RWPE1 (cell line): ENCODE results near the gene INMT.

Experiments used
- CTCF ChIA-PET: fragments of 350-600 bp; sonication (Branson Sonifier 250); formaldehyde crosslinking; extraction: SDS; loops from one replicate; lab custom pipeline; 2021; lab: Yijun Ruan, JAX
- POLR2A ChIA-PET: fragments of 400-600 bp; formaldehyde crosslinking; extraction: SDS; loops from one replicate; lab custom pipeline; 2020; ENCODE audit warnings: antibody characterized with exemption; ENCODE audit not compliant: low non-redundant PET; lab: Yijun Ruan, JAX
- DNase-seq: peaks from one replicate; pipeline ENCODE4 v3.0.0; 2012; ENCODE audit warnings: low spot score
- H3K27ac ChIP-seq: fragments of 450-650 bp; 2 replicates; pipeline ENCODE4 v1.5.1; 2017
- TF ChIP-seq, protein P1 (sequence below): fragments of 450-650 bp; conservative IDR thresholded peaks from 2 replicates; pipeline ENCODE4 v1.5.1; 2017; ENCODE audit warnings: low read depth, mild to moderate bottlenecking

Gene INMT

DNA sequence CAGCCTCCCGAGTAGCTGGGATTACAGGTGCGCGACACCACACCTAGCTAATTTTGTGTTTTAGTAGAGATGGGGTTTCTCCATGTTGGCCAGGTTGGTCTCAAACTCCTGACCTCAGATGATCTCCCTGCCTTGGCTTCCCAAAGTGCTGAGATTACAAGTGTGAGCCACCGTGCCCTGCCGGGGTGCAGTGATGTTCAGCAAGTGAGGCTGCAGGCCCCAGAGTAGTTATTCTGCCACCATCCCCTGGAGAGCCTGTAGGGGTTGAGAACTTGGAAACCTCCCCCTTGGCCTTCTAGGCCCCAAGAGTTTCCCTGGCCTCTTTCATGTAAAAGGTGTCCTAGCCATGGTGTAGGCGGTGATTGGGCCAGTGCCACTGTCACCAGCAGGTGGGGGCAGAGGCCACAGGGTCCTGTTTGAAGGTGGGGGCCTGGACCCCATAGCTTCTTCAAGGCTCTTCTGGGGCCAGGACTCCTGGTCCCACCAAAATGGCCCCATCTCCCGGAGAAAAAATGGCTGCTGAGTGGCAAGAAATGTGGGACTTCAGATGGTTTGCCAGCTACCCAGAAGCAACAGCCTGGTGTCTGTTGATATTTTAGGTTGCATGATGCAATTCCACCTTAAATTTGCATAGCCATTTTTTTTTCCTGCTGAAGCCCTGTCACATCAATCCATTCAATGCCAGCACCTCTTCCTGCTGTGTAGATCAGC is 25.5 kb upstream of the INMT start:
- H3K27ac ChIP-seq: no peak overlapping the region
- POLR2A ChIA-PET: no interaction called here
- TF ChIP-seq, protein P1, sequence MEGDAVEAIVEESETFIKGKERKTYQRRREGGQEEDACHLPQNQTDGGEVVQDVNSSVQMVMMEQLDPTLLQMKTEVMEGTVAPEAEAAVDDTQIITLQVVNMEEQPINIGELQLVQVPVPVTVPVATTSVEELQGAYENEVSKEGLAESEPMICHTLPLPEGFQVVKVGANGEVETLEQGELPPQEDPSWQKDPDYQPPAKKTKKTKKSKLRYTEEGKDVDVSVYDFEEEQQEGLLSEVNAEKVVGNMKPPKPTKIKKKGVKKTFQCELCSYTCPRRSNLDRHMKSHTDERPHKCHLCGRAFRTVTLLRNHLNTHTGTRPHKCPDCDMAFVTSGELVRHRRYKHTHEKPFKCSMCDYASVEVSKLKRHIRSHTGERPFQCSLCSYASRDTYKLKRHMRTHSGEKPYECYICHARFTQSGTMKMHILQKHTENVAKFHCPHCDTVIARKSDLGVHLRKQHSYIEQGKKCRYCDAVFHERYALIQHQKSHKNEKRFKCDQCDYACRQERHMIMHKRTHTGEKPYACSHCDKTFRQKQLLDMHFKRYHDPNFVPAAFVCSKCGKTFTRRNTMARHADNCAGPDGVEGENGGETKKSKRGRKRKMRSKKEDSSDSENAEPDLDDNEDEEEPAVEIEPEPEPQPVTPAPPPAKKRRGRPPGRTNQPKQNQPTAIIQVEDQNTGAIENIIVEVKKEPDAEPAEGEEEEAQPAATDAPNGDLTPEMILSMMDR: no peak
- CTCF ChIA-PET: no interaction called here
- DNase-seq: no peak

DNA sequence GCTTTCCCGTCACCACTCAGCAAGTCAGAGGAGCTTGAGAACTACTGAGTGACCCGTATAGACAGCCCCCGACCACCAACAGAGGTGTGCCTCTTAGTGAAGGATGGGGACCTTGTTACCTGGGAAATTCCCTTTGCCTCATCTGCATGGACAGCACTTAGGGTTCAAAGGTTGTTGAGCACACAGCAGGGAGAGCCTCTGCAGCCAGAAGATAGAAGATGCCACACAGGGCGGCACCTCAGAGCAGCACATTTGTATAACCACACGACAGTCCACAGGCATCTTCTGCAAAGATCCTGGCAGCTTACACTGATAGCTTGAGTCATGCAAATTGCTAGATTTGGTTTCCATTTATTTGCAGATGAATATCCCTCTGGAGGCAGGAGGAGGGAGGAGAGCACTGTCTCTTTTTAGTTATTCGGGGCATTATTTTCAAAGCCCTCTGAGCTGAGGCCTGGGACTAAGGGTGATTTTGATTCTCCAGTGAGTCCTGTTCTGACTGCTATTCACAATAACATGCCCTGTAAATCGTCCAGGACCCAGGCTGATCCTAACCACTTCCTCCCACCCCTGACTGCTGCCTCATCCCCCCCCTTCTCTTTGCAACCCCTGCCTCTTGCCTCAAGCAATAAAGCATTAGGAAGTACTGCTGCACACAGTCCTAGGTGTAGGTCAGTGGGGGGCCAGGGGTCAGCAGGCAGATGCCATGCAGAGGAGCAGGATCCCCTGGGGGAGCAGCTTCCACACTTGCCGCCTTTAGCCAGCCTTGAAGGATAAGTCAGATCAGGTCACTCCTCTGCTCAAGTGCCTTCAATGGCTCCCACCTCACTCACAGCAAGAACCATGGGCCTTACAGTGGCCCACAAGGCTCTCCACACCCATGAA is 24.6 kb upstream of the INMT start:
- ChIA-PET CTCF (interaction anchor here (0.6 to 0.9 kb wide), 3 partner anchors 13 to 257 kb away, joined by 3 to 5 read pairs (median 4); no protein-coding TSS in a partner anchor), POLR2A (interaction anchor here (0.5 kb wide), 1 partner anchor 37 kb away, joined by 6 read pairs; no protein-coding TSS in a partner anchor)
- no peak for DNase-seq
- TF ChIP-seq, protein P1: no peak
- no peak overlapping the region for H3K27ac ChIP-seq

GRCh38 chr7:30728591-30729100 is 23.3 kb upstream of the INMT start:
- ChIA-PET POLR2A (no interaction called here), CTCF (interaction anchor here (1.0 kb wide), 1 partner anchor 12 kb away, joined by 5 read pairs; no protein-coding TSS in a partner anchor)
- H3K27ac ChIP-seq: no peak overlapping the region
- TF ChIP-seq, protein P1: no peak
- DNase-seq: no peak

GRCh38 chr7:30729642-30730041 is 22.3 kb upstream of the INMT start:
- H3K27ac ChIP-seq: no peak overlapping the region
- CTCF ChIA-PET: no interaction called here
- TF ChIP-seq, protein P1: no peak
- DNase-seq: no peak
- POLR2A ChIA-PET: no interaction called here

DNA sequence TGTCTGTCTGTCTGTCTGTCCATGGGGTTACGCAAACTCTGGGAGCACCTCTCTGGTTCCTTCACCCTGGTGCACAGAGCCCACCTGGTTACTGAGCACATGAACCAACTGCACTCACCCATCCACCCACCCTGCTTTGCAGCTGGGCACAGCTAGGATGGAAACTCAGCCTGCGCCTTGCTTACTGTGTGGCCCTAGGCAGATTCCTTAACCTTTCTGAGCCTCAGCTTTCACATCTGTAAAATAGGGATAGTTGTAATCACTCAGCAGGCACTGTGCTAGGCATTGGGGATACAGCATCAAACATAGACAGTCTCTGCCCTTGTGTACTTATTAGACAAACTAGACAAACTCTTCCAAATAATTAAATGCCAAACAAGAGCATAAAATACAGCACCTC is 21.8 kb upstream of the INMT start:
- TF ChIP-seq, protein P1: no peak
- DNase-seq: no peak
- ChIA-PET CTCF (no interaction called here), POLR2A (no interaction called here)
- H3K27ac ChIP-seq: no peak overlapping the region

- H3K27ac ChIP-seq: no peak overlapping the region
- no peak for DNase-seq
- ChIA-PET POLR2A (no interaction called here), CTCF (no interaction called here)
- TF ChIP-seq, protein P1: no peak
Observed at GRCh38 chr7:30730996-30731395, 20.9 kb upstream of the INMT start.
